NCI-H446 (cell line): ENCODE results near the gene BEND6.
"Not testable (repeated sequence)": the region's sequence is repeated elsewhere in the genome, so short reads cannot be mapped to it uniquely, and the experiment has no call there.

Source experiments
- DNase-seq, 2 experiments: peaks; one replicate each; lab custom pipeline; 2025; lab: John Stamatoyannopoulos, UW

The BEND6 gene

GRCh38 chr6:57033228-57033627 is 78.3 kb downstream of the BEND6 start:
- no peak for DNase-seq

GRCh38 chr6:57035549-57035948 is 80.6 kb downstream of the BEND6 start:
- no peak for DNase-seq

DNA sequence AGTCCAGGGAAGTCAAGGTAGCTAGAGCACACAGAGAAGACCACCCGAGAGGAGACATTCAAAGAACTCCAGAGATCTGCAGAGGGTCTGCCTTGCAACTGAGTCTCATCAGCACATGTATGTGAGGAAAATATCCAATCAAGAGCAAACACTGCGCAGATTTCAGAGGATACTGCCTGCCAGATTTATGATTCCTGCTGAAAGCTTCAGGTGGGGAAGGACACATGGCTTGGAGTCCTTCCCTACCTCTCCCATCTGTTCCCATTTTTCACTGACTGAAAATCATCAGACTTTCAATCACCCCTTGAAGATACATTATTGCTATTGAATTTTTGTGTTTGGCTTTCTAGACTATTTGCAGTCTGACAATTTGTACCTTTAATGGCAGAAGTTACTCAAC is 84.0 kb downstream of the BEND6 start:
- no peak for DNase-seq

DNA sequence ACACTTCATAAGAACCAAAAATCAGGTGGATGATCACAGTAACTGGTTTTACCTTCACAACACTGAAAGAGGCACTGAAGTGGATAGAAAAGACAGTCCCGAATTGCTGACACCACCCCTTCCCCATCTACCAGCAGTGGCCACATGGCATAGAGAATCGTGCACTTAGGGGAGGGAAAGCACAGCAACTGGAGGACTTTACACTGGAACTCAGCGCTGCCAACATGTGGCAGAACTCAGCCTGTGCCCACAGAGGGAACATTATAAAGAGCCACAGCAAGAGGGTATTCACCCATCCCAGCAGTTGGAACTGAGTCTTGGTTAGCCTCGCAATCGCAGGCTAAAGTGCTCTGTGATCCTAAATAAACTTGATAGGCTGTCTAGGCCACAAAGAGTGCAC is 85.1 kb downstream of the BEND6 start:
- no peak for DNase-seq

DNA sequence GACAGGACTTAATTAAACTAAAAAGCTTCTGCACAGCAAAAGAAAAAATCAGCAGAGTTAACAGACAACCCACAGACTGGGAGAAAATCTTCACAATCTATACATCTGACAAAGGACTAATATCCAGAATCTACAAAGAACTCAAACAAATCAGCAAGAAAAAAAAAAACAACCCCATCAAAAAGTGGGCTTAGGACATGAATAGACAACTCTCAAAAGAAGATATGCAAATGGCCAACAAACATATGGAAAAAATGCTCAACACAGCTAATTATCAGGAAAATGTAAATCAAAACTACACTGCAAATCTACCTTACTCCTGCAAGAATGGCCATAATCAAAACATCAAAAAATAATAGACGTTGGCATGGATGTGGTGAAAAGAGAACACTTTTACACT is 89.2 kb downstream of the BEND6 start:
- DNase-seq = not testable (repeated sequence)

DNA sequence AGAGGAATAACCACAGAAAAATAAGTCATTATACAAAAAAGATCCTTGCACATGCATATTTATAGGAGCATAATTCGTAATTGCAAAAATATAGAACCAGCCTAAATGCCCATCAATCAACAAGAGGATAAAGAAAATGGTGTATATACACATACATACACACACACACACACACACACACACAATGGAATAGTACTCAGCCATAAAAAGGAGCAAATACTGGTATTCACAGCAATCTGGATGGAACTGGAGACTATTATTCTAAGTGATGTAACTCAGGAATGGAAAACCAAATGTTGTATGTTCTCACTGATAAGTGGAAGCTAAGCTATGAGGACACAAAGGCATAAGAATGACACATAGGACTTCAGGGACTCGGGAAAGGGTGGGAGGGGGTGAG is 89.7 kb downstream of the BEND6 start:
- DNase-seq = no peak

- peak; percentile 78 to 94 for DNase-seq
Observed at GRCh38 chr6:57046332-57047256, 91.7 kb downstream of the BEND6 start, which contains the start of gene KIAA1586. Gene KIAA1586, plus strand, starts transcription at chr6:57046693. Its CDS starts 63 bp downstream, at chr6:57046756.

GRCh38 chr6:57047257-57047585 is 92.3 kb downstream of the BEND6 start:
- DNase-seq = not testable (repeated sequence)

- DNase-seq = not testable (repeated sequence)
Observed at GRCh38 chr6:57047859-57048258, 93.0 kb downstream of the BEND6 start.

- no peak for DNase-seq
Observed at GRCh38 chr6:57048577-57048976, 93.7 kb downstream of the BEND6 start.

- DNase-seq = no peak
Observed at GRCh38 chr6:57063847-57064246, 108.9 kb downstream of the BEND6 start.

- no peak for DNase-seq
Observed at GRCh38 chr6:57064809-57065208, 109.9 kb downstream of the BEND6 start.

DNA sequence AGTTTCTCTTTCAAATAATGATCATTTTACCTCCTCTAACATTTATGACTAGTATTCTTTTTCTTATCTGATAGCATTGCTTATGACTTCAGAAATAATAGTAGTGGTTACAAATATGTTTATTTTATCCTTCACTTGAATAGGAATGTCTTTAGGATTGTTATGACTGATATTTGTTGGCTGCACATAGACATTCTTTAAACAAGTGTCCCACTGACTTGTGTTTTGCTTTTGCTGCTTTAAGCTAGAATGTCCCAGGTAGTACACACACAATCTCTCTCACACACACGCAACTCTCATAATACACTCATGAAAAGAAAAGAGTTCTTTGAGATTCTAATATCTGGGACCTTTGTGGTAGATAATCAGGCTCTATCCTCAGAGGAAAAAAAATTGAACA is 113.2 kb downstream of the BEND6 start:
- DNase-seq = no peak

DNA sequence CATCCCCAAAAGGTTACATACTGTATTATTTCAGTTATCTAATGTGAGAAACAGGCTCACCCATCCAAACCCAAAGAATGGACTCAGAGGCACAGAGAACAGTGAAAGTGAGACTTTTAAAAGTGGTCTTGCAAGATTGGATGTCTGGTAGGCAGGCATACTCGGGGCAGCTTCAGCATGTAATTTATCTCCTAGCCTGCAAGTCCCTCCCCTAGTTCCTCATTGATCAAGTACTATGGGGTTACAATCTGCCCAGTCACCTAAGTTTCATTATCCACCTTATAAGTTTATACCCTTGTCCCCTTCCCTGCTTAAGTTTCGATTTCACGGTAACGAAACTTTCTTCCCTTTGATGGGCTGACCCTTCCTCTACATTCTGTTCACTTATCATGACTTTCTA is 114.3 kb downstream of the BEND6 start:
- no peak for DNase-seq

- no peak for DNase-seq
Observed at GRCh38 chr6:57069920-57070331, 115.0 kb downstream of the BEND6 start.

- no peak for DNase-seq
Observed at GRCh38 chr6:57072108-57072507, 117.2 kb downstream of the BEND6 start.

GRCh38 chr6:57074383-57074782 is 119.5 kb downstream of the BEND6 start:
- no peak for DNase-seq

DNA sequence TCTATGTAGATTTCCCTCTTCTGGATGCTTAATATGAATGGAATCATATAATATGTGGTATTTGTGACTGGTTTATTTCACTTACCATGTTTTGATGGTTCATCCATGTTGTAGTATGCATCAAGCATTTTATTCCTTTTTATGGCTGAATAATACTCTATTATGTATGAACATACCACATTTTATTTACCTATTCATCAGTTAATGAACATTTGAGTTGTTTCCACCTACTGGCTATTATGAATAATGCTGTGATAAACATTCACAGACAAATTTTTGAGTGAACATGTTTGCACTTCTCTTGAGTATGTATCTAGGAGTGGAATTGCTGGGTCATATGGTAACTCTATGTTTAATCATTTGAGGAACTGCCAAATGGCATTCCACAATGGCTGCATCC is 120.2 kb downstream of the BEND6 start:
- no peak for DNase-seq
